ENCODE results near the gene PEAR1.

DNA sequence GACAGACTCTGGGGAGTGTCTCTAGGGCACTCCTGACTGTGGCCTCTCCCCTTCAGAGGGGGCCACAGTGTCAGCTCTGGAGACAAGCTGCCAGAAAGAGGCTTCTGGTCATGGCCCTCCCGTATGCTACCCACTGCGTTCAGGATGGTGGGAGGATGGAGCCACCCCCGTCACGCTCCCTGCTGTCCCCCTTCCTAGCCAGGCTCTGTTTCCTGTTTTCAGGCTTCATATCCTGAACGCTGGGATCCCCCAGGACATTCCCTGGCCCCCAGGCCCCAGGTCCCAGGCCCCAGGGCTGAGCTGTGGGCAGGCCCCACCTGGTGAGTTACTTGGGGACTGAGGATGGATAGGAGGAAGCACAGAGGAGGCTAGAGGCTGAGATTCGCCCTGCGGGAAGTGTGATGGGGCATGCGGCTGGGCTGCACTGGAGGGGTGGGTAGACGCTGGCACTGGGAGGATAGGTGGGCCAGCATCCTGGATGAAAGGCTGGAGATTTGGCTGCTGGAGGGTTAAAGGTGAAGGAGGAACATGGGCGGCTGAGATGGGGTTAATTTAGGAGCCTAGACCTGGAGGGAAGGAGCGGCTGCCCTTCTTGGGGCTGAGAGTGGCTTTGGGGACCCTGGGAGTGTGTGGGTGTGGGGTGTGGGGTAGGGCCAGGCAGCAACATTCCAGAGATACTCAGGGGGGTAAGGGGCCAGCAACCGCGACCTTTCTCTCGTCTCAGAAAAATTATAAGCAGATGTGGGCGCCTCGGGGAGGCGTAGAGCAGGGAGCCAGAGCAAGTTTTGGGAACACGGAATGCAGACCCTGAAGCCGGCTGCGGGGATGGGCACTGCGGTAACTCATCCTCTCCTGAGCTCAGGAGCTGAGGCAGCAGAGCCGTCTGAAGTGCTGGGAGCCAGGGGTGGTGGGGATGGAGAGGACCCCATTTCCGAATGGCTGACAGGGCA, 8.7 kb downstream of the PEAR1 start:
- TF ChIP-seq, protein P1, sequence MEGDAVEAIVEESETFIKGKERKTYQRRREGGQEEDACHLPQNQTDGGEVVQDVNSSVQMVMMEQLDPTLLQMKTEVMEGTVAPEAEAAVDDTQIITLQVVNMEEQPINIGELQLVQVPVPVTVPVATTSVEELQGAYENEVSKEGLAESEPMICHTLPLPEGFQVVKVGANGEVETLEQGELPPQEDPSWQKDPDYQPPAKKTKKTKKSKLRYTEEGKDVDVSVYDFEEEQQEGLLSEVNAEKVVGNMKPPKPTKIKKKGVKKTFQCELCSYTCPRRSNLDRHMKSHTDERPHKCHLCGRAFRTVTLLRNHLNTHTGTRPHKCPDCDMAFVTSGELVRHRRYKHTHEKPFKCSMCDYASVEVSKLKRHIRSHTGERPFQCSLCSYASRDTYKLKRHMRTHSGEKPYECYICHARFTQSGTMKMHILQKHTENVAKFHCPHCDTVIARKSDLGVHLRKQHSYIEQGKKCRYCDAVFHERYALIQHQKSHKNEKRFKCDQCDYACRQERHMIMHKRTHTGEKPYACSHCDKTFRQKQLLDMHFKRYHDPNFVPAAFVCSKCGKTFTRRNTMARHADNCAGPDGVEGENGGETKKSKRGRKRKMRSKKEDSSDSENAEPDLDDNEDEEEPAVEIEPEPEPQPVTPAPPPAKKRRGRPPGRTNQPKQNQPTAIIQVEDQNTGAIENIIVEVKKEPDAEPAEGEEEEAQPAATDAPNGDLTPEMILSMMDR (conservative IDR thresholded peaks at IDR 0.05; ENCODE audit: low read depth, low read length) = no peak
- TF ChIP-seq CHD1 (IDR thresholded peaks at IDR 0.05; ENCODE audit: low read depth, low read length) (no peak), POLR2A (IDR thresholded peaks at IDR 0.05; ENCODE audit: low read depth, low read length) (no peak)
- TF ChIP-seq, protein P2, sequence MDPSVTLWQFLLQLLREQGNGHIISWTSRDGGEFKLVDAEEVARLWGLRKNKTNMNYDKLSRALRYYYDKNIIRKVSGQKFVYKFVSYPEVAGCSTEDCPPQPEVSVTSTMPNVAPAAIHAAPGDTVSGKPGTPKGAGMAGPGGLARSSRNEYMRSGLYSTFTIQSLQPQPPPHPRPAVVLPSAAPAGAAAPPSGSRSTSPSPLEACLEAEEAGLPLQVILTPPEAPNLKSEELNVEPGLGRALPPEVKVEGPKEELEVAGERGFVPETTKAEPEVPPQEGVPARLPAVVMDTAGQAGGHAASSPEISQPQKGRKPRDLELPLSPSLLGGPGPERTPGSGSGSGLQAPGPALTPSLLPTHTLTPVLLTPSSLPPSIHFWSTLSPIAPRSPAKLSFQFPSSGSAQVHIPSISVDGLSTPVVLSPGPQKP (IDR thresholded peaks at IDR 0.05; ENCODE audit: borderline replicate concordance, low read depth, low read length) = no peak
- TF ChIP-seq, protein P3, sequence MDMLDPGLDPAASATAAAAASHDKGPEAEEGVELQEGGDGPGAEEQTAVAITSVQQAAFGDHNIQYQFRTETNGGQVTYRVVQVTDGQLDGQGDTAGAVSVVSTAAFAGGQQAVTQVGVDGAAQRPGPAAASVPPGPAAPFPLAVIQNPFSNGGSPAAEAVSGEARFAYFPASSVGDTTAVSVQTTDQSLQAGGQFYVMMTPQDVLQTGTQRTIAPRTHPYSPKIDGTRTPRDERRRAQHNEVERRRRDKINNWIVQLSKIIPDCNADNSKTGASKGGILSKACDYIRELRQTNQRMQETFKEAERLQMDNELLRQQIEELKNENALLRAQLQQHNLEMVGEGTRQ (IDR thresholded peaks at IDR 0.05; ENCODE audit: low read depth, low read length) = no peak

All from IMR-90 (cell line).